ENCODE results near the gene CD99. TPM values are rescaled to one million over a fixed set of nuclear protein-coding genes. Genes with fewer than 3 reads are reported as not detected.

CD99 gene
- total RNA-seq, 4 donors from 2014 or later, result 134 to 178 (median 143) TPM

DNA sequence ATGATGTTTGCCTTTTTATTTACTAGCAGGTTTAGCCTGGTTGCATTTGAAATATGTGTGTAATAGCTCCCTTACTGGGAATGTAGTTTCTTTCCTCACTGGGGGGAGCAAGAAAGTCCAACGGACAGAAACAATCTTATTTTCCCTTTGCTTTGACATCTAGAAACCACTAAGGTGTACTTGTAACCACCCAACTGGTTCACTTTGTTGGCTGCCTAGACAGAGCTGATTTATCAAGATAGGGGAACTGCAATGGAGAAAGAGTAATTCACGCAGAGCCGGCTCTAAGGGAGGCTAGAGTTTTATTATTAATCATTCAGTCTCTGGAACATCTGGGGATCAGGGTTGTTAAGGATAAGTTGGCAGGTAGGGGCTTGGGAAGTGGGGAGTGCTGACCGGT lies 91.1 kb downstream of the CD99 start:
- Histone ChIP-seq H3K27ac (no peak overlapping the region), H3K27me3 (no peaks in the 10 kb centered on the region), H3K4me3 (no peak overlapping the region), H3K4me1 (peaks cover 0 to 8% (median 3%) of the 10 kb centered on the region in 4 donors), H3K9me3 (no peaks in the 10 kb centered on the region), H3K36me3 (no peaks in the 10 kb centered on the region)
- intact Hi-C loops (cut with DNase I; ENCODE audit: low total_unique reads), result no loop called here
- 58% methylated on average over 4 of the region's 4 CpGs; no CpG with 5 or more reads in 1 of the 2 donors for WGBS, 2 donors (ENCODE audit: low coverage in 1 of 2)
- in situ Hi-C loops (cut with MboI; ENCODE audit: low pct_ligation_motif_present in 1 of 4, low pct_unique_long_range_greater_than_20kb in 1 of 4, low sequenced_read_pairs in 3 of 4), result no loop called here
- no peak for DNase-seq
- TF ChIP-seq, protein P1, sequence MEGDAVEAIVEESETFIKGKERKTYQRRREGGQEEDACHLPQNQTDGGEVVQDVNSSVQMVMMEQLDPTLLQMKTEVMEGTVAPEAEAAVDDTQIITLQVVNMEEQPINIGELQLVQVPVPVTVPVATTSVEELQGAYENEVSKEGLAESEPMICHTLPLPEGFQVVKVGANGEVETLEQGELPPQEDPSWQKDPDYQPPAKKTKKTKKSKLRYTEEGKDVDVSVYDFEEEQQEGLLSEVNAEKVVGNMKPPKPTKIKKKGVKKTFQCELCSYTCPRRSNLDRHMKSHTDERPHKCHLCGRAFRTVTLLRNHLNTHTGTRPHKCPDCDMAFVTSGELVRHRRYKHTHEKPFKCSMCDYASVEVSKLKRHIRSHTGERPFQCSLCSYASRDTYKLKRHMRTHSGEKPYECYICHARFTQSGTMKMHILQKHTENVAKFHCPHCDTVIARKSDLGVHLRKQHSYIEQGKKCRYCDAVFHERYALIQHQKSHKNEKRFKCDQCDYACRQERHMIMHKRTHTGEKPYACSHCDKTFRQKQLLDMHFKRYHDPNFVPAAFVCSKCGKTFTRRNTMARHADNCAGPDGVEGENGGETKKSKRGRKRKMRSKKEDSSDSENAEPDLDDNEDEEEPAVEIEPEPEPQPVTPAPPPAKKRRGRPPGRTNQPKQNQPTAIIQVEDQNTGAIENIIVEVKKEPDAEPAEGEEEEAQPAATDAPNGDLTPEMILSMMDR (IDR thresholded peaks at IDR 0.05), result no peak
- TF ChIP-seq POLR2A (IDR thresholded peaks at IDR 0.05), result no peak
- no peak for TF ChIP-seq POLR2AphosphoS5 (IDR thresholded peaks at IDR 0.05)
- no peak for TF ChIP-seq EP300 (IDR thresholded peaks at IDR 0.05; ENCODE audit: low read depth)

DNA sequence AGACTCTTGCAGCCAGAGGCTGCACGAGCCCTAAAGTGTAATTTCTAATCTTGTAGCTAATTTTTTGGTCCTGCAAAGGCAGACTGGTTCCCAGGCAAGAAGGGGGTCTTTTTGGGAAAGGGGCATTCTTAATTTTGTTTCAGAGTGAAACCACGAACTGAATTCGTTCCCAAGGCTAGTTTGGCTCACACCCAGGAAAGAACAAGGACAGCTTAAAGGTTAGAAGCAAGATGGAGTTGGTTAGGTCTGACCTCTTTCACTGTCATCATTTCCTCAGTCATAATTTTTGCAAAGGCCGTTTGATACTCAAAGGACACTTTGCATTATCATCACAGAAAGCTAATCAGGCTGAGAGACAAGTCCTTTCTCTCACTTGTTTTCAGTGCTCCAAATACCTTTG lies 91.7 kb downstream of the CD99 start:
- Histone ChIP-seq H3K4me1 (peaks cover 0 to 8% (median 3%) of the 10 kb centered on the region in 4 donors), H3K36me3 (no peaks in the 10 kb centered on the region), H3K4me3 (no peak overlapping the region), H3K27me3 (no peaks in the 10 kb centered on the region), H3K27ac (no peak overlapping the region), H3K9me3 (no peaks in the 10 kb centered on the region)
- in situ Hi-C loops (cut with MboI; ENCODE audit: low pct_ligation_motif_present in 1 of 4, low pct_unique_long_range_greater_than_20kb in 1 of 4, low sequenced_read_pairs in 3 of 4) (no loop called here), intact Hi-C loops (cut with DNase I; ENCODE audit: low total_unique reads) (no loop called here)
- DNase-seq, result no peak
- WGBS, 2 donors (ENCODE audit: low coverage in 1 of 2), result 50% methylated on average over 4 of the region's 4 CpGs; no CpG with 5 or more reads in 1 of the 2 donors
- no peak for TF ChIP-seq EP300 (IDR thresholded peaks at IDR 0.05; ENCODE audit: low read depth)
- TF ChIP-seq POLR2A (IDR thresholded peaks at IDR 0.05), result no peak
- TF ChIP-seq POLR2AphosphoS5 (IDR thresholded peaks at IDR 0.05), result no peak
- TF ChIP-seq, protein P1 (IDR thresholded peaks at IDR 0.05), result no peak

DNA sequence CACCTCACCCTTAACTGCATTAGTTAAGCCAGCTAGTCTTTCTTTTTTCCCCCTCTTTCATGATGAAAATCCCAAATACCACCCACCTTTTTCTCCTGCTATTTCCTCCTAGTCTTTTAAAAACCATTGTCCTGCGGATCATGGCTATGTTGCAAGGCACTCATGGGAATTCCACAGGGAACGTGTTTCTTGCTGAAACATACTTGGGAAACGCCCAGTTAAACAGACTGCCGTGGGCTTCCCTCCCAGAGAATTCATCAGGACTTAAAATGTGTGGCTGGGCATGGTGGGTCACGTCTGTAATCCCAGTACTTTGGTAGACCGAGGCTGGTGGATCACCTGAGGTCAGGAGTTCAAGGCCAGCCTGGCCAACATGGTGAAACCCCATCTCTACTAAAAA lies 92.9 kb downstream of the CD99 start:
- Histone ChIP-seq H3K9me3 (no peaks in the 10 kb centered on the region), H3K4me3 (no peak overlapping the region), H3K27ac (no peak overlapping the region), H3K4me1 (peaks cover 0 to 8% (median 3%) of the 10 kb centered on the region in 4 donors), H3K27me3 (no peaks in the 10 kb centered on the region), H3K36me3 (no peaks in the 10 kb centered on the region)
- WGBS, 2 donors (ENCODE audit: low coverage in 1 of 2), result 74% methylated on average over 6 of the region's 6 CpGs; no CpG with 5 or more reads in 1 of the 2 donors
- DNase-seq, result no peak
- in situ Hi-C loops (cut with MboI; ENCODE audit: low pct_ligation_motif_present in 1 of 4, low pct_unique_long_range_greater_than_20kb in 1 of 4, low sequenced_read_pairs in 3 of 4) (no loop called here), intact Hi-C loops (cut with DNase I; ENCODE audit: low total_unique reads) (no loop called here)
- no peak for TF ChIP-seq EP300 (IDR thresholded peaks at IDR 0.05; ENCODE audit: low read depth)
- TF ChIP-seq POLR2A (IDR thresholded peaks at IDR 0.05), result no peak
- TF ChIP-seq POLR2AphosphoS5 (IDR thresholded peaks at IDR 0.05), result no peak
- TF ChIP-seq, protein P1 (IDR thresholded peaks at IDR 0.05), result no peak

DNA sequence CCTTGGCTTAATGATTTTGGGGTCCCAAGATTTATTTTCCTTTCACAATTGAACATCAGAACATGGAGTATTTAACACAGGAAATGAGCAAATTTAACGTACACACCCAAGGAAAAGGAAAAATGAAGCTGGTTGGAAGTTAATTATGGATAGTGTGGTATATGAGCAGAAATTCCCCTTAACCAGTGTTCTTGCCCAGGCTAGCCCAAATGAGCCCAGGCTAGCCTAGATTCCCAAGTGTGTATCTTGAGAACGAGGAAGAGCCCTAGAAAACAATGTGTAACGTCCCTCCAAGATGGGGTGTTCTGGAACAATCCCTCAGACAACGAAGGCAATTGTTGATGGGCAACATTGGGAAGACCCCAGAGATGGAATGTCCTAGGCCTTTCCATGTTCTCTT lies 94.4 kb downstream of the CD99 start:
- WGBS, 2 donors (ENCODE audit: low coverage in 1 of 2), result 71 to 100% methylated on average over 1 to 4 of the region's 4 CpGs
- H3K27ac ChIP-seq, result no peak overlapping the region

More for the DNA sequence above, 94.4 kb downstream of the CD99 start:
- Histone ChIP-seq H3K36me3 (no peaks in the 10 kb centered on the region), H3K4me3 (no peak overlapping the region), H3K9me3 (no peaks in the 10 kb centered on the region), H3K4me1 (peaks cover 0 to 4% (median 2%) of the 10 kb centered on the region in 4 donors), H3K27me3 (no peaks in the 10 kb centered on the region)
- DNase-seq, result no peak
- TF ChIP-seq, protein P1 (IDR thresholded peaks at IDR 0.05), result no peak
- no peak for TF ChIP-seq POLR2AphosphoS5 (IDR thresholded peaks at IDR 0.05)
- no peak for TF ChIP-seq POLR2A (IDR thresholded peaks at IDR 0.05)
- no peak for TF ChIP-seq EP300 (IDR thresholded peaks at IDR 0.05; ENCODE audit: low read depth)
- intact Hi-C loops (cut with DNase I; ENCODE audit: low total_unique reads) (no loop called here), in situ Hi-C loops (cut with MboI; ENCODE audit: low pct_ligation_motif_present in 1 of 4, low pct_unique_long_range_greater_than_20kb in 1 of 4, low sequenced_read_pairs in 3 of 4) (no loop called here)
